Measurements from ENCODE around the gene RANGRF. TPM values are rescaled to one million over a fixed set of nuclear protein-coding genes. Genes with fewer than 3 reads are reported as not detected.
A peak's percentile ranks its signal among the peaks of the same experiment; 100 is the strongest.

The RANGRF gene
- total and polyA plus RNA-seq, 7 experiments from 2014 or later = 26.0 to 85.8 (median 39.2) TPM

DNA sequence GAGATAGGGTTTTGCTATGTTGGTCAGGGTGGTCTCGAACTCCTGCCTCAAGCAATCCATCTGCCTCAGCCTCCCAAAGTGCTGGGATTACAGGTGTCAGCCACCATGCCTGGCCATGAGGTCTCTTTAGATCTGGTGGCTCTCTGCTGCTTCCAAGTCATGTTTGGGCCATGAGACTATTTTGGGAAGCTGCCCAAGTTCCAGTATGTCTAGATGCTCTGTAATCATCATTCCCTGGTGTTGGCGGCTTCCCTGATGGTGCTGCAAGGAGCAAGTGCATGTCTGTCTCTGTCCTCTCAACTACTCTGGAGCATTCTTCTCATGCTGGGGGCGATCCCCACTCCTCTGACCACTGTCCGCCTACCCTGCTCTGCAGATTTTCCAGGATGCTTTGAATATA is 44.8 kb downstream of the RANGRF start:
- no peak overlapping the region for H3K4me3 ChIP-seq (ENCODE audit: low read length)
- no peaks in the 10 kb centered on the region for H3K27me3 ChIP-seq (ENCODE audit: control insufficient read depth in 2 of 2, insufficient read depth in 2 of 2, low read length in 2 of 2)
- no peak for DNase-seq
- H3K9me3 ChIP-seq (ENCODE audit: control insufficient read depth in 2 of 3, low read length in 3 of 3) = no peaks in the 10 kb centered on the region
- H3K4me1 ChIP-seq (ENCODE audit: control insufficient read depth in 2 of 2, insufficient read depth in 2 of 2, low read length in 2 of 2) = no peaks in the 10 kb centered on the region
- H3K27me3 Mint-ChIP-seq = peaks cover under 1 to 13% (median 6%) of the 10 kb centered on the region in 5 donors
- H3K27ac Mint-ChIP-seq = no peak overlapping the region
- no peak for ATAC-seq
- intact Hi-C loops (cut with micrococcal nuclease) = no loop called here
- H3K4me1 Mint-ChIP-seq = peaks cover 4 to 11% (median 7%) of the 10 kb centered on the region in 7 donors
- H3K36me3 ChIP-seq (ENCODE audit: control insufficient read depth in 2 of 3, insufficient read depth in 3 of 3, low read length in 3 of 3) = no peaks in the 10 kb centered on the region
- no peak overlapping the region for H3K27ac ChIP-seq (ENCODE audit: low read depth, low read length)
- H3K36me3 Mint-ChIP-seq = no peaks in the 10 kb centered on the region
- ChIA-PET POLR2A (no interaction called here), CTCF (interaction anchor here (0.6 kb wide), 1 partner anchor 70 kb away, joined by 3 read pairs; no protein-coding TSS in a partner anchor)
- no peak overlapping the region for H3K4me3 Mint-ChIP-seq
- H3K9me3 Mint-ChIP-seq = peaks cover 0 to 2% (median 0%) of the 10 kb centered on the region in 11 donors

DNA sequence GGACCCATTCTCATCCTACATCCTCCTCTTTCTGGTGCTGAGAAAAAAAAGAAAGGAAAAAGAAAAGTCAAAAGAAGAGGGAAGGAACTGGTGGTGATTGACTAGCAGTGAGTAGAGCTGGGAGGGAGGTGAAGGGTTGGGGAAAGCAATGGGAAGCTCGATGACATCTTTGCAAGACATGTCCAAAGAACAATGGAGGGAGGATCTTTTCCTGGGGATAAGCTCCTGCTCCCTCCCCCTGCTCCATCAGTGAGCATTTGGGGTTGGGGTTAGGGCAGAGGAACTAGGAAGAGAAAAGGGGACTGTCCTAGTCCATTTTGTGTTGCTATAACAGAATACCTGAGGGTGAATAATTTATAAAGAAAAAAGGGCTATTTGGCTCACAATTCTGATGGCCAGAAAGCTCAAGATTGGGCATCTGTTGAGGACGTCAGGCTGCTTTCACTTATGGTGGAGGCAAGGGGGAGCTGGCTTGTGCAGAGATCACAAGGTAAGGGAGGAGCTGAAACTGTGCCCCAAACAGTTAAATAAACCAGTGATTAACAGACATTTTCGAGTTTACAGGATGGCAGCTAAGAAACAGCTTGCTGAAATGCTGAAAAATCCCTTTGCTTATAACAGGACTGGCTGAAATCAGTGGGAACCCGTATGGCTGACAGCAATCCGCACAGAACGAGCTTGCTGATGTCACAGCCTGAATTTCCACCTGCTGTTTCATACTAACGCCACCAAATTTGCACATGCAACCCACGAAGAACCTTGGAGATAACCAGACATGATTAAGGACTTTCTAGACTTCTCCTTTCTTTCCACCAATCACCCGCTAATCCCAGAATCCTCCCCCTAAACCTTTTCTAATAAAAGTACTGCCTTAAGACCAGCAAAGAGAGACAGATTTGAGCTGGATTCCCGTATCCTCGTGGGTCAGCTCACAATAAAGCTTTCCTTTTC is 49.6 kb downstream of the RANGRF start:
- peak; percentile 78 for ATAC-seq
- H3K27ac Mint-ChIP-seq = peak overlapping the region in 5 of 9 donors; percentile 12 to 74 (median 43)
- POLR2A ChIA-PET = interaction anchor here (0.9 kb wide), 1 partner anchor 44 kb away, joined by 3 read pairs; no protein-coding TSS in a partner anchor

DNA sequence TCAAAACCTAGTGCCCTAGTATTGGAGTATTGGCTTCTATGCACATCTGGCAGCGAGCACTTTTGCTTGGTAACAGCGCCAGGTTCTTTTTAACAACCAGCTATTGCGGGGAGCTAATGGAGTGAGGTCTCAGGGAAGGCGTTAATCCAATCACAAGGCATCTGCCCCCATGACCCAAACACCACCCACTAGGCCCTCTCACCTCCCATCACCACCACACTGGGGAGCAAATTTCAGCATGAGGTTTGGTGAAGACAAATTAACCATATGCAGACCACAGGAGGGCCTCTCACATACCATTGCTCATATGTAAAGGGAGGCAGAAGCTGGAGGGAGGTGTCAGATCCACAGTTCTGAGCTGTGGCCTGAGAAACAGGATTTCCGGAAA is 50.3 kb downstream of the RANGRF start:
- peak overlapping the region in 3 of 9 donors; percentile 37 to 48 (median 43) for H3K27ac Mint-ChIP-seq
- H3K27ac ChIP-seq (ENCODE audit: low read depth, low read length) = no peak overlapping the region
- no peaks in the 10 kb centered on the region for H3K27me3 ChIP-seq (ENCODE audit: control insufficient read depth in 2 of 2, insufficient read depth in 2 of 2, low read length in 2 of 2)
- H3K36me3 ChIP-seq (ENCODE audit: control insufficient read depth in 2 of 3, insufficient read depth in 3 of 3, low read length in 3 of 3) = no peaks in the 10 kb centered on the region
- H3K4me3 ChIP-seq (ENCODE audit: low read length) = no peak overlapping the region
- no peak for ATAC-seq
- ChIA-PET CTCF (interaction anchor here (0.8 to 1.1 kb wide), 3 partner anchors 11 to 22 kb away, joined by 3 read pairs; no protein-coding TSS in a partner anchor), POLR2A (interaction anchor here (0.6 to 0.9 kb wide), 2 partner anchors 44 to 266 kb away, joined by 3 to 4 read pairs; no protein-coding TSS in a partner anchor)
- DNase-seq = no peak
- intact Hi-C loops (cut with micrococcal nuclease) = no loop called here
- H3K27me3 Mint-ChIP-seq = peaks cover 0 to 6% (median 0%) of the 10 kb centered on the region in 5 donors
- no peaks in the 10 kb centered on the region for H3K36me3 Mint-ChIP-seq
- H3K4me1 Mint-ChIP-seq = peaks cover 5 to 14% (median 10%) of the 10 kb centered on the region in 7 donors
- H3K9me3 Mint-ChIP-seq = no peaks in the 10 kb centered on the region
- no peaks in the 10 kb centered on the region for H3K9me3 ChIP-seq (ENCODE audit: control insufficient read depth in 2 of 3, low read length in 3 of 3)
- no peaks in the 10 kb centered on the region for H3K4me1 ChIP-seq (ENCODE audit: control insufficient read depth in 2 of 2, insufficient read depth in 2 of 2, low read length in 2 of 2)
- H3K4me3 Mint-ChIP-seq = no peak overlapping the region

More for the DNA sequence above, 49.6 kb downstream of the RANGRF start:
- DNase-seq = peak in 1 of 9 donors; percentile 5
- Histone ChIP-seq H3K4me1 (ENCODE audit: control insufficient read depth in 2 of 2, insufficient read depth in 2 of 2, low read length in 2 of 2) (no peaks in the 10 kb centered on the region), H3K9me3 (ENCODE audit: control insufficient read depth in 2 of 3, low read length in 3 of 3) (no peaks in the 10 kb centered on the region), H3K27ac (ENCODE audit: low read depth, low read length) (no peak overlapping the region), H3K36me3 (ENCODE audit: control insufficient read depth in 2 of 3, insufficient read depth in 3 of 3, low read length in 3 of 3) (no peaks in the 10 kb centered on the region), H3K4me3 (ENCODE audit: low read length) (no peak overlapping the region), H3K27me3 (ENCODE audit: control insufficient read depth in 2 of 2, insufficient read depth in 2 of 2, low read length in 2 of 2) (no peaks in the 10 kb centered on the region)
- Mint-ChIP-seq H3K36me3 (no peaks in the 10 kb centered on the region), H3K4me3 (peak overlapping the region in 8 of 10 donors; percentile 29 to 53 (median 39)), H3K4me1 (peaks cover 5 to 14% (median 10%) of the 10 kb centered on the region in 7 donors), H3K9me3 (peaks cover 0 to 2% (median 0%) of the 10 kb centered on the region in 11 donors), H3K27me3 (peaks cover 0 to 6% (median 0%) of the 10 kb centered on the region in 5 donors)
- CTCF ChIA-PET = interaction anchor here (0.8 to 1.1 kb wide), 3 partner anchors 10 to 22 kb away, joined by 3 read pairs; no protein-coding TSS in a partner anchor
- intact Hi-C loops (cut with micrococcal nuclease) = no loop called here

DNA sequence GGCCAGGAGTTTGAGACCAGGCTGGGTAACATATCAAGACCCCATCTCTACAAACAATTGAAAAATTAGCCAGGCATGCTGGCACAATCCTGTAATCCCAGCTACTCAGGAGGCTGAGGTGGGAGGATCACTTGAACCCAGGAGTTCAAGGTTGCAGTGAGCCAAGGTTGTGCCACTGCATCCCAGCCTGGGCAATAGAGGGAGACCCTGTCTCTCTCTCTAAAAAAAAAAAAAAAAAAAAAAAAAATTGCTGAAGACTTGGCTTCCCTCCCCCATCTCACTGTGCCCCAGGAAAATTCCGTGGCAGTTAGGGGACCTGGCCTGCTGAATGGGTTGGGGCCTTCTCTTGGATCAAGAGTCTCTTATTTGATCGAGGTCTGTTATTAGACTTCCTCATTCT is 51.1 kb downstream of the RANGRF start, which contains the start of gene ODF4:
TSS of gene ODF4 (plus strand) at position 301 of the 400 bp plus-strand sequence. CDS start 212 bp downstream, outside the sequence.
- H3K4me1 ChIP-seq (ENCODE audit: control insufficient read depth in 2 of 2, insufficient read depth in 2 of 2, low read length in 2 of 2) = no peaks in the 10 kb centered on the region
- no peaks in the 10 kb centered on the region for H3K9me3 ChIP-seq (ENCODE audit: control insufficient read depth in 2 of 3, low read length in 3 of 3)
- no peak within 1 kb of the TSS for H3K27ac ChIP-seq (ENCODE audit: low read depth, low read length)
- Mint-ChIP-seq H3K27me3 (peaks cover 0 to 6% (median 0%) of the 10 kb centered on the region in 5 donors), H3K9me3 (no peaks in the 10 kb centered on the region), H3K4me3 (no peak within 1 kb of the TSS), H3K4me1 (peaks cover 5 to 14% (median 10%) of the 10 kb centered on the region in 7 donors), H3K36me3 (no peaks in the 10 kb centered on the region), H3K27ac (peak within 1 kb of the TSS in 1 of 9 donors; percentile 43)
- intact Hi-C loops (cut with micrococcal nuclease) = no loop called here
- ChIA-PET CTCF (interaction anchor here (0.6 kb wide), 1 partner anchor 328 kb away, joined by 3 read pairs; no protein-coding TSS in a partner anchor), POLR2A (interaction anchor here (0.6 kb wide), 1 partner anchor 32 kb away, joined by 3 read pairs; no protein-coding TSS in a partner anchor)
- H3K36me3 ChIP-seq (ENCODE audit: control insufficient read depth in 2 of 3, insufficient read depth in 3 of 3, low read length in 3 of 3) = no peaks in the 10 kb centered on the region
- no peak within 1 kb of the TSS for H3K4me3 ChIP-seq (ENCODE audit: low read length)
- no peak for DNase-seq
- ATAC-seq = no peak
- no peaks in the 10 kb centered on the region for H3K27me3 ChIP-seq (ENCODE audit: control insufficient read depth in 2 of 2, insufficient read depth in 2 of 2, low read length in 2 of 2)

Other genes starting within 250 kb of the RANGRF start
- under 1 TPM in 1 of 5 experiments, not detected in 4; 0.61 TPM for gene ALOX15B, start 249.6 kb upstream of the RANGRF start, total RNA-seq
- not detected for gene ALOX15B, start 249.6 kb upstream of the RANGRF start, polyA plus RNA-seq
- 1 to 10 TPM in 2 of 5 experiments, under 1 TPM in 3; 0.44 to 1.1 (median 0.94) TPM for gene ALOX12B, start 201.0 kb upstream of the RANGRF start, total RNA-seq
- 1 to 10 TPM in 1 of 2 donors, under 1 TPM in 1; 0.78 to 1.0 TPM for gene ALOX12B, start 201.0 kb upstream of the RANGRF start, polyA plus RNA-seq
- gene ALOXE3, start 170.2 kb upstream of the RANGRF start, total RNA-seq = 1 to 10 TPM in 1 of 5 experiments, under 1 TPM in 3, not detected in 1; 0.22 to 1.6 (median 0.75) TPM
- 1 to 10 TPM in 1 of 2 donors, under 1 TPM in 1; 0.11 to 1.6 TPM for gene ALOXE3, start 170.2 kb upstream of the RANGRF start, polyA plus RNA-seq
- gene HES7, start 164.6 kb upstream of the RANGRF start, total RNA-seq = under 1 TPM; 0.22 to 0.98 (median 0.41) TPM
- not detected for gene HES7, start 164.6 kb upstream of the RANGRF start, polyA plus RNA-seq
- gene PER1, start 136.3 kb upstream of the RANGRF start, total RNA-seq = 1,000 to 10,000 TPM in 2 of 5 experiments, 10 to 100 TPM in 3; 40.1 to 1,786 (median 95.0) TPM
- 10 to 100 TPM in 1 of 2 donors, 1 to 10 TPM in 1; 7.9 to 12.1 TPM for gene PER1, start 136.3 kb upstream of the RANGRF start, polyA plus RNA-seq
- gene VAMP2, start 125.7 kb upstream of the RANGRF start, total RNA-seq = 100 to 1,000 TPM in 4 of 5 experiments, 10 to 100 TPM in 1; 87.1 to 256 (median 210) TPM
- gene VAMP2, start 125.7 kb upstream of the RANGRF start, polyA plus RNA-seq = 10 to 100 TPM; 75.0 to 75.1 TPM
- 10 to 100 TPM; 23.1 to 49.7 (median 26.5) TPM for gene TMEM107, start 112.3 kb upstream of the RANGRF start, total RNA-seq
- 10 to 100 TPM; 40.4 to 45.9 TPM for gene TMEM107, start 112.3 kb upstream of the RANGRF start, polyA plus RNA-seq
- gene BORCS6, start 98.5 kb upstream of the RANGRF start, total RNA-seq = 10 to 100 TPM in 3 of 5 experiments, 1 to 10 TPM in 2; 5.4 to 16.1 (median 13.4) TPM
- gene BORCS6, start 98.5 kb upstream of the RANGRF start, polyA plus RNA-seq = 10 to 100 TPM; 16.7 to 23.7 TPM
- 10 to 100 TPM in 1 of 5 experiments, 1 to 10 TPM in 4; 1.1 to 97.7 (median 1.3) TPM for gene AURKB, start 78.1 kb upstream of the RANGRF start, total RNA-seq
- not detected for gene AURKB, start 78.1 kb upstream of the RANGRF start, polyA plus RNA-seq
- gene CTC1, start 40.6 kb upstream of the RANGRF start, total RNA-seq = 100 to 1,000 TPM; 124 to 366 (median 305) TPM
- 10 to 100 TPM; 25.1 to 32.7 TPM for gene CTC1, start 40.6 kb upstream of the RANGRF start, polyA plus RNA-seq
- 10 to 100 TPM; 31.6 to 68.9 (median 31.9) TPM for gene PFAS, start 39.4 kb upstream of the RANGRF start, total RNA-seq
- 10 to 100 TPM; 15.2 to 17.4 TPM for gene PFAS, start 39.4 kb upstream of the RANGRF start, polyA plus RNA-seq
- gene SLC25A35, start 6.7 kb downstream of the RANGRF start, total RNA-seq = 10 to 100 TPM in 1 of 5 experiments, 1 to 10 TPM in 4; 4.3 to 10.0 (median 7.0) TPM
- gene SLC25A35, start 6.7 kb downstream of the RANGRF start, polyA plus RNA-seq = 1 to 10 TPM in 1 of 2 donors, under 1 TPM in 1; 0.58 to 4.9 TPM
- gene ARHGEF15, start 21.6 kb downstream of the RANGRF start, total RNA-seq = not detected
- gene ARHGEF15, start 21.6 kb downstream of the RANGRF start, polyA plus RNA-seq = not detected
- not detected for gene ODF4, start 51.2 kb downstream of the RANGRF start, total RNA-seq
- not detected for gene ODF4, start 51.2 kb downstream of the RANGRF start, polyA plus RNA-seq
- gene RPL26, start 94.5 kb downstream of the RANGRF start, total RNA-seq = 1,000 to 10,000 TPM; 2,029 to 3,298 (median 3,039) TPM
- gene RPL26, start 94.5 kb downstream of the RANGRF start, polyA plus RNA-seq = 1,000 to 10,000 TPM; 1,965 to 2,128 TPM
- gene RNF222, start 109.2 kb downstream of the RANGRF start, total RNA-seq = 1 to 10 TPM in 1 of 5 experiments, under 1 TPM in 3, not detected in 1; 0.13 to 1.7 (median 0.52) TPM
- gene RNF222, start 109.2 kb downstream of the RANGRF start, polyA plus RNA-seq = under 1 TPM; 0.16 to 0.35 TPM
- 100 to 1,000 TPM in 4 of 5 experiments, 10 to 100 TPM in 1; 72.6 to 274 (median 116) TPM for gene NDEL1, start 147.2 kb downstream of the RANGRF start, total RNA-seq
- 10 to 100 TPM; 53.7 to 73.2 TPM for gene NDEL1, start 147.2 kb downstream of the RANGRF start, polyA plus RNA-seq

All from naive thymus-derived CD4-positive, alpha-beta T cell (primary cell).